NCI-H1930 (cell line): ENCODE results near the gene RSRC2.
"Not testable (repeated sequence)": the region's sequence is repeated elsewhere in the genome, so short reads cannot be mapped to it uniquely, and the experiment has no call there.

Experiments used
- DNase-seq, 2 experiments: peaks; one replicate each; lab custom pipeline; 2025; lab: John Stamatoyannopoulos, UW

Gene RSRC2

GRCh38 chr12:122518908-122519307 is 7.8 kb downstream of the RSRC2 start:
- DNase-seq = no peak

- DNase-seq = no peak
Observed at GRCh38 chr12:122517877-122518276, 8.9 kb downstream of the RSRC2 start.

GRCh38 chr12:122516544-122517361 is 10.0 kb downstream of the RSRC2 start:
- no peak for DNase-seq

GRCh38 chr12:122515275-122515674 is 11.5 kb downstream of the RSRC2 start:
- no peak for DNase-seq

GRCh38 chr12:122513660-122514059 is 13.1 kb downstream of the RSRC2 start:
- no peak for DNase-seq

- not testable (repeated sequence) for DNase-seq
Observed at GRCh38 chr12:122513028-122513427, 13.7 kb downstream of the RSRC2 start.

GRCh38 chr12:122508163-122508562 is 18.6 kb downstream of the RSRC2 start:
- DNase-seq = no peak

GRCh38 chr12:122506393-122506938 is 20.3 kb downstream of the RSRC2 start:
- DNase-seq = no peak

- DNase-seq = no peak
Observed at GRCh38 chr12:122505419-122506051, 21.2 kb downstream of the RSRC2 start.

- no peak for DNase-seq
Observed at GRCh38 chr12:122503783-122504590, 22.7 kb downstream of the RSRC2 start.

- DNase-seq = no peak
Observed at GRCh38 chr12:122503147-122503751, 23.5 kb downstream of the RSRC2 start.

- DNase-seq = no peak
Observed at GRCh38 chr12:122501489-122501989, 25.2 kb downstream of the RSRC2 start.

GRCh38 chr12:122500685-122501488 is 25.8 kb downstream of the RSRC2 start, which contains the start of gene ZCCHC8:
Gene ZCCHC8 (minus strand): TSS chr12:122500932. CDS start chr12:122500840, 92 bp downstream.
- DNase-seq = peak; percentile 98 to 99

GRCh38 chr12:122499991-122500684 is 26.6 kb downstream of the RSRC2 start:
- DNase-seq = peak; percentile 40 to 43

- no peak for DNase-seq
Observed at GRCh38 chr12:122495258-122495657, 31.5 kb downstream of the RSRC2 start.

GRCh38 chr12:122493222-122493621 is 33.5 kb downstream of the RSRC2 start:
- not testable (repeated sequence) for DNase-seq

- no peak for DNase-seq
Observed at GRCh38 chr12:122491991-122492390, 34.7 kb downstream of the RSRC2 start.

- DNase-seq = no peak
Observed at GRCh38 chr12:122489038-122489437, 37.7 kb downstream of the RSRC2 start.

- DNase-seq = not testable (repeated sequence)
Observed at GRCh38 chr12:122487807-122488206, 38.9 kb downstream of the RSRC2 start.

GRCh38 chr12:122486805-122487426 is 39.8 kb downstream of the RSRC2 start:
- no peak for DNase-seq
